ENCODE results near the gene PTPRN2.

DNA sequence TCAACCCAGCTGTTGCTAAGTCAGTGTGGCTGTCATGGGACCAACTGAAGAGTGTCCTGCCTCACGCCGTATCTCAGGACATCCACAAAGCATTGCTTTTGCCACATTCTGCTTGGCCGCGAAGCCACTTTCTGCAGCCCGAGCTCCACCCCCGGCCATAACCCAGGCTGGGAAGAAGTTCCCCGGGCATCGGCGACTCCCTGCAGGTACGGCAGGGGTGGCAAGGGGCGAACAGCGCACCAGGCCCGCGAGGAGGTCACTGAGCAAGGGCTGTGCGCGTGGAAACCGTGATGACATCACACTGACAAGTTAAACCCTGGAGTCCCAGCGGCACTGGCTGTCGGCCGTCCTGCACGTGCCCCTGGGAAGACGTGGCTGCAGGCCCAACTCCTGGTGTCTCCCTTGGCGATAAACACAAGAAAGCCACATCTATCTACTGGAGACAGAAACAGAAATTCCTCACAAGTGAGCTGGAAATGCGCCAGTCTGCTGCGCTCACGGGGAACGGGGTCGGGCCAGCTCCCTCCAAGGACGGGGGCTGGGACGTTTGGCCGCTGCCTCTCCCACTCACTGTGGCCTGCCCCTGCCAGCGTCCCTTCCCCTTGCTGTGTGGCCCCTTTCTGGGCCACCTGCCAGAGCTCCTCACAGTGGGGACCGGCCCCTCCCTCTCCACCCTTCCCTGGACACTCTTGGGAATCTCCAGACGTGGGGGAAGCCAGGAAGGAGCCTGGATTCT lies 924.5 kb downstream of the PTPRN2 start:
- TF ChIP-seq, protein P1, sequence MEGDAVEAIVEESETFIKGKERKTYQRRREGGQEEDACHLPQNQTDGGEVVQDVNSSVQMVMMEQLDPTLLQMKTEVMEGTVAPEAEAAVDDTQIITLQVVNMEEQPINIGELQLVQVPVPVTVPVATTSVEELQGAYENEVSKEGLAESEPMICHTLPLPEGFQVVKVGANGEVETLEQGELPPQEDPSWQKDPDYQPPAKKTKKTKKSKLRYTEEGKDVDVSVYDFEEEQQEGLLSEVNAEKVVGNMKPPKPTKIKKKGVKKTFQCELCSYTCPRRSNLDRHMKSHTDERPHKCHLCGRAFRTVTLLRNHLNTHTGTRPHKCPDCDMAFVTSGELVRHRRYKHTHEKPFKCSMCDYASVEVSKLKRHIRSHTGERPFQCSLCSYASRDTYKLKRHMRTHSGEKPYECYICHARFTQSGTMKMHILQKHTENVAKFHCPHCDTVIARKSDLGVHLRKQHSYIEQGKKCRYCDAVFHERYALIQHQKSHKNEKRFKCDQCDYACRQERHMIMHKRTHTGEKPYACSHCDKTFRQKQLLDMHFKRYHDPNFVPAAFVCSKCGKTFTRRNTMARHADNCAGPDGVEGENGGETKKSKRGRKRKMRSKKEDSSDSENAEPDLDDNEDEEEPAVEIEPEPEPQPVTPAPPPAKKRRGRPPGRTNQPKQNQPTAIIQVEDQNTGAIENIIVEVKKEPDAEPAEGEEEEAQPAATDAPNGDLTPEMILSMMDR (IDR thresholded peaks at IDR 0.05): no peak
- TF ChIP-seq ZFX (IDR thresholded peaks at IDR 0.05; ENCODE audit: borderline replicate concordance): no peak
